Activated naive CD8-positive, alpha-beta T cell (primary cell): Measurements from ENCODE around the gene SPPL2B.
"Not testable (repeated sequence)": the region's sequence is repeated elsewhere in the genome, so short reads cannot be mapped to it uniquely, and the experiment has no call there.

Experiments used
- H3K27ac Mint-ChIP-seq: one replicate; pipeline ENCODE4 v1.8.0; 2021; ENCODE audit warnings: mixed read lengths
- H3K27me3 Mint-ChIP-seq: one replicate; pipeline ENCODE4 v1.8.0; 2021; ENCODE audit warnings: mixed read lengths
- H3K36me3 Mint-ChIP-seq: one replicate; pipeline ENCODE4 v1.8.0; 2021; ENCODE audit warnings: mixed read lengths
- H3K4me1 Mint-ChIP-seq: one replicate; pipeline ENCODE4 v1.8.0; 2021; ENCODE audit warnings: low read depth, mixed read lengths
- H3K4me3 Mint-ChIP-seq: one replicate; pipeline ENCODE4 v1.8.0; 2021; ENCODE audit warnings: mild to moderate bottlenecking, mixed read lengths
- H3K9me3 Mint-ChIP-seq: one replicate; pipeline ENCODE4 v1.8.0; 2021; ENCODE audit warnings: low read depth, mixed read lengths

Gene SPPL2B, protein sequence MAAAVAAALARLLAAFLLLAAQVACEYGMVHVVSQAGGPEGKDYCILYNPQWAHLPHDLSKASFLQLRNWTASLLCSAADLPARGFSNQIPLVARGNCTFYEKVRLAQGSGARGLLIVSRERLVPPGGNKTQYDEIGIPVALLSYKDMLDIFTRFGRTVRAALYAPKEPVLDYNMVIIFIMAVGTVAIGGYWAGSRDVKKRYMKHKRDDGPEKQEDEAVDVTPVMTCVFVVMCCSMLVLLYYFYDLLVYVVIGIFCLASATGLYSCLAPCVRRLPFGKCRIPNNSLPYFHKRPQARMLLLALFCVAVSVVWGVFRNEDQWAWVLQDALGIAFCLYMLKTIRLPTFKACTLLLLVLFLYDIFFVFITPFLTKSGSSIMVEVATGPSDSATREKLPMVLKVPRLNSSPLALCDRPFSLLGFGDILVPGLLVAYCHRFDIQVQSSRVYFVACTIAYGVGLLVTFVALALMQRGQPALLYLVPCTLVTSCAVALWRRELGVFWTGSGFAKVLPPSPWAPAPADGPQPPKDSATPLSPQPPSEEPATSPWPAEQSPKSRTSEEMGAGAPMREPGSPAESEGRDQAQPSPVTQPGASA

DNA sequence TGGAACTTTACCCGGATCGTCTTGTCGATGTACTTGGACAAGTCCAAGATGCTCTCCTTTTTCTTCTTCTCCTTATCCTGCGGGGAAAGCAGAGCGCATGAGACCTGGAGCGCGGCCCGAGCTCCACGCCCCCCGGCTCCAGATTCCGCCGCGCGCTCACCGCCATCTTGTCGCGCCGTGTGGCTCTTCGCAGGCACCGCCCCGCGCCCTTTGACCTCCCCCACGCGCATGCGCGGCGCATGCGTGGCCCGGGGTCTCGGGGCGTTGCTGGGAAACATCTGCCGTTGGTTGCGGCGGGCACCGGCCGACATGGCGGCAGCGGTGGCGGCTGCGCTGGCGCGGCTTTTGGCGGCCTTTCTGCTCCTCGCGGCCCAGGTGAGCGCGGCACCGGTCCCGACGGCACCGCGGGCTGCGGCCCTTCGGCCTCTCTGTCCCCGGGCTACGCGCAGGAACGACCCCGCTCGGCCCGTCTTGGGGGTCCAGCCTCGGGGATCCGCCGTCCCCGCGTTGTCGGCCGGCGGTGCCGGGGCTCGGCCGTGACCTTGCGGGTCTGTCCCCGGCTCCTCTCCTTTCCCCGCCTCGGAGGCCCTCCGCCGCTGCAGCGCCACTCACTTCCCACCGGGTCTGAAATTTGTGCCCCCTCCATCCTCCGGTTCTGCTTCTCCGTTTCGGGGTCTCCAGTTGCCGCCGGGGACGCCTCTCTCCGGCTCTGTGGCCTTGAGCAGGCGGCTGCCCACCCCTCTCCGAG, at the start of gene SPPL2B, which contains the start of gene LSM7:
Gene SPPL2B, plus strand, starts transcription at position 284 of the 748 bp plus-strand sequence. Its CDS starts 26 bp downstream, at position 310.
Gene LSM7, minus strand, starts transcription at position 186 of the 748 bp plus-strand sequence. Its CDS starts 20 bp downstream, at position 166.
- Mint-ChIP-seq H3K4me3 (peak within 1 kb of the TSS; percentile 98), H3K9me3 (no peaks in the 10 kb centered on the region), H3K27ac (peak within 1 kb of the TSS; percentile 99), H3K36me3 (peaks cover 4% of the 10 kb centered on the region), H3K4me1 (peaks cover 70% of the 10 kb centered on the region), H3K27me3 (no peaks in the 10 kb centered on the region)

DNA sequence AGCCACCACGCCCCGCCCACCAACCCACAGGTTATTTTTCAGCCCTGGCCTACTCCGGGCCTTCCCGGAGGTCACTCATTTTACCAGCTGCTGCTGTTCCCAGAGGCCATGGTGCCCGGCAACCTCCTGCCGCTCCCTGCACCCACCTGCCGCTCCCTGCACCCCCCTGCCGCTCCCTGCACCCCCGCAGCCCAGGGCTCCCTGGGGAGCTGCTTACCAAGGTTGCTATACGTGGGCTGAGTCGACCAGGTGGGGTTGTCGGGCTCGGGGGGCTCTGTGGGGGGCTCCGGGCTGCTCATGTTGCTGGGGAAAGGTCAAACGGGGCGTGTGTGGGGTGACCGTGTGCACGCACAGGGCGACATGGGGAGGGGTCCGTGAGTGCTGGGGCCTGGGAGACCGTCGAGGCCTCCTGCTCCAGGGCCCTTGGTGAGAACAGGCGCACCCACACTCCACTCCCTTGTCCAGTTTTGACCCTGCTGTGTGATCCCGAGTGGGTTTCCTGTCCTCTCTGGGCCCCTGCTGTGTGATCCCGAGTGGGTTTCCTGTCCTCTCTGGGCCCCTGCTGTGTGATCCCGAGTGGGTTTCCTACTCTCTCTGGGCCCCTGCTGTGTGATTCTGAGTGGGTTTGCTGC, 47.7 kb upstream of the SPPL2B start:
- no peak overlapping the region for H3K4me3 Mint-ChIP-seq

DNA sequence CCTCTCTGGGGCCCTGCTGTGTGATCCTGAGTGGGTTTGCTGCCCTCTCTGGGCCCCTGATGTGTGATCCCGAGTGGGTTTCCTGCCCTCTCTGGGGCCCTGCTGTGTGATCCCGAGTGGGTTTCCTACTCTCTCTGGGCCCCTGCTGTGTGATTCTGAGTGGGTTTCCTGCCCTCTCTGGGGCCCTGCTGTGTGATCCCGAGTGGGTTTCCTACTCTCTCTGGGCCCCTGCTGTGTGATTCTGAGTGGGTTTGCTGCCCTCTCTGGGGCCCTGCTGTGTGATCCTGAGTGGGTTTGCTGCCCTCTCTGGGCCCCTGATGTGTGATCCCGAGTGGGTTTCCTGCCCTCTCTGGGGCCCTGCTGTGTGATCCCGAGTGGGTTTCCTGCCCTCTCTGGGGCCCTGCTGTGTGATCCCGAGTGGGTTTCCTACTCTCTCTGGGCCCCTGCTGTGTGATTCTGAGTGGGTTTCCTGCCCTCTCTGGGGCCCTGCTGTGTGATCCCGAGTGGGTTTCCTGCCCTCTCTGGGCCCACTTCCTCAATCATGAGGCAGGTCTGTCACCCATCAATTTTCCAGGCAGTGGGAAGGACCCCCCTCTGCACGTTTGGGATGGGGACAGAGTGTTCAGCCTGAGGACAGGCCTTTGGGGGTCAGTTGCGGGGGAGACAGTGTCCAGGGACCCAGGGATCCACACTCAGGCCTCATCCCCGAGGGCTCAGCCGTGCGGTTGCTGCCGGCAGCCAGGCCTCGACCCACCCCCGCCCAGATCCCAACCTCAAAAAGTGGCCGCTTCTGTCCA, 47.0 kb upstream of the SPPL2B start:
- not testable (repeated sequence) for H3K36me3 Mint-ChIP-seq, H3K27ac Mint-ChIP-seq, H3K27me3 Mint-ChIP-seq, H3K4me3 Mint-ChIP-seq, H3K4me1 Mint-ChIP-seq, H3K9me3 Mint-ChIP-seq

More for the DNA sequence above, 47.7 kb upstream of the SPPL2B start:
- Mint-ChIP-seq H3K9me3 (no peaks in the 10 kb centered on the region), H3K4me1 (peaks cover 7% of the 10 kb centered on the region), H3K36me3 (no peaks in the 10 kb centered on the region), H3K27ac (no peak overlapping the region), H3K27me3 (no peaks in the 10 kb centered on the region)

GRCh38 chr19:2282062-2282861, 46.2 kb upstream of the SPPL2B start, which contains the start of gene PEAK3:
TSS of gene PEAK3 (minus strand) at chr19:2282175. CDS start at chr19:2280931, 1,244 bp downstream.
- no peaks in the 10 kb centered on the region for H3K27me3 Mint-ChIP-seq
- H3K27ac Mint-ChIP-seq: peak within 1 kb of the TSS; percentile 6
- H3K36me3 Mint-ChIP-seq: no peaks in the 10 kb centered on the region
- peaks cover 7% of the 10 kb centered on the region for H3K4me1 Mint-ChIP-seq
- H3K4me3 Mint-ChIP-seq: peak within 1 kb of the TSS; percentile 57
- no peaks in the 10 kb centered on the region for H3K9me3 Mint-ChIP-seq

- H3K4me3 Mint-ChIP-seq: peak overlapping the region; percentile 57
- H3K4me1 Mint-ChIP-seq: peaks cover 7% of the 10 kb centered on the region
- no peaks in the 10 kb centered on the region for H3K9me3 Mint-ChIP-seq
- no peaks in the 10 kb centered on the region for H3K36me3 Mint-ChIP-seq
- H3K27me3 Mint-ChIP-seq: no peaks in the 10 kb centered on the region
- H3K27ac Mint-ChIP-seq: peak overlapping the region; percentile 6
Observed at GRCh38 chr19:2282862-2283237, 45.6 kb upstream of the SPPL2B start.

- H3K4me1 Mint-ChIP-seq: peaks cover 14% of the 10 kb centered on the region
- H3K27me3 Mint-ChIP-seq: no peaks in the 10 kb centered on the region
- no peaks in the 10 kb centered on the region for H3K9me3 Mint-ChIP-seq
- no peaks in the 10 kb centered on the region for H3K36me3 Mint-ChIP-seq
- no peak overlapping the region for H3K4me3 Mint-ChIP-seq
- no peak overlapping the region for H3K27ac Mint-ChIP-seq
Observed at GRCh38 chr19:2283835-2284507, 44.5 kb upstream of the SPPL2B start.

GRCh38 chr19:2286402-2287140, 41.9 kb upstream of the SPPL2B start:
- H3K27me3 Mint-ChIP-seq: no peaks in the 10 kb centered on the region
- no peaks in the 10 kb centered on the region for H3K9me3 Mint-ChIP-seq
- H3K36me3 Mint-ChIP-seq: no peaks in the 10 kb centered on the region
- no peak overlapping the region for H3K27ac Mint-ChIP-seq
- peaks cover 24% of the 10 kb centered on the region for H3K4me1 Mint-ChIP-seq
- H3K4me3 Mint-ChIP-seq: no peak overlapping the region

GRCh38 chr19:2287585-2288337, 40.7 kb upstream of the SPPL2B start:
- no peaks in the 10 kb centered on the region for H3K36me3 Mint-ChIP-seq
- peaks cover 19% of the 10 kb centered on the region for H3K4me1 Mint-ChIP-seq
- H3K27ac Mint-ChIP-seq: no peak overlapping the region
- no peaks in the 10 kb centered on the region for H3K9me3 Mint-ChIP-seq
- H3K27me3 Mint-ChIP-seq: no peaks in the 10 kb centered on the region
- no peak overlapping the region for H3K4me3 Mint-ChIP-seq

- Mint-ChIP-seq H3K9me3 (no peaks in the 10 kb centered on the region), H3K4me1 (peaks cover 17% of the 10 kb centered on the region), H3K36me3 (no peaks in the 10 kb centered on the region), H3K27ac (no peak overlapping the region), H3K4me3 (peak overlapping the region; percentile 83), H3K27me3 (no peaks in the 10 kb centered on the region)
Observed at GRCh38 chr19:2288338-2288817, 40.1 kb upstream of the SPPL2B start.

- no peaks in the 10 kb centered on the region for H3K36me3 Mint-ChIP-seq
- peak overlapping the region; percentile 54 for H3K27ac Mint-ChIP-seq
- H3K4me1 Mint-ChIP-seq: peaks cover 20% of the 10 kb centered on the region
- H3K9me3 Mint-ChIP-seq: no peaks in the 10 kb centered on the region
- H3K27me3 Mint-ChIP-seq: no peaks in the 10 kb centered on the region
- peak overlapping the region; percentile 83 for H3K4me3 Mint-ChIP-seq
Observed at GRCh38 chr19:2288818-2289713, 39.4 kb upstream of the SPPL2B start.

DNA sequence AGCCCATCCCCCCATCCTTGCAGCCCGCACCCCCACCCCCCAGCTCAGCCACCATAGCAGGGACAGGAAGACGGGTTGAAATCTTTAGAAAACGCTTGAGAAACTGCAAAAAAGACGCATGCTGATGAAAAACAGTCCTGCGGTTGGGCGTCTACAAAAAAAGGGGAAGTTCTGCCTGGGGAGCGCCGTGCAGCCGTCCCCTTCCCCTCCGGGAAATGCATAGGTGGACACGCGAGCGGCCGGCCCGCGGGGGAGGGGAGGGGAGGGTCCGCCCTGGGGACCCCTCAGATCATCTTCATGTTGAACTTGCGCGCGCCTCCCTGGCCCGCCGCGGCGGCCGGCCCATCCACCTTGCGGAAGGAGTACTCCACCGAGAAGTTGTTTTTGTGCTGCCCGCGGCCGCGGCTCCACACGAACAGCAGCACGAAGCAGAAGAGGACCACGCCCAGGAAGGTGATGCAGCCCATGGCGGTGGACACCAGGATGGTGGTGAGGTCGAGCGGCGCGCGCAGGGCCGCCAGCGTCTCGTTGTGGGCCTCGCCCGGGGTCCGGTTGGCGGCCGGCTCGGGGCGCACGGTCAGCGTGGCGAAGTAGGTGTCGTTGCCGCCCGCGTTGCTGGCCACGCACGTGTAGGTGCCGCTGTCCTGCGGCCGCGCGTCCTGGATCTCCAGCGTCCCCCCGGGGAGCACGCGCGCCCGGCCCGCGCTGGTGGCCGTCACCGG, 38.6 kb upstream of the SPPL2B start:
- peak overlapping the region; percentile 83 for H3K4me3 Mint-ChIP-seq
- no peaks in the 10 kb centered on the region for H3K27me3 Mint-ChIP-seq
- peak overlapping the region; percentile 73 for H3K27ac Mint-ChIP-seq
- H3K36me3 Mint-ChIP-seq: no peaks in the 10 kb centered on the region
- H3K4me1 Mint-ChIP-seq: peaks cover 20% of the 10 kb centered on the region
- no peaks in the 10 kb centered on the region for H3K9me3 Mint-ChIP-seq
